GM21526 (cell line): Measurements from ENCODE around the gene IFT57.
"Not testable (repeated sequence)": the region's sequence is repeated elsewhere in the genome, so short reads cannot be mapped to it uniquely, and the experiment has no call there.

Experiments
- ATAC-seq: cut with Tn5 transposase; IDR thresholded peaks from one replicate; pipeline ENCODE4 v1.9.1; 2021; ENCODE audit warnings: moderate library complexity; ENCODE audit not compliant: unreplicated experiment, low FRiP score

Gene IFT57, protein sequence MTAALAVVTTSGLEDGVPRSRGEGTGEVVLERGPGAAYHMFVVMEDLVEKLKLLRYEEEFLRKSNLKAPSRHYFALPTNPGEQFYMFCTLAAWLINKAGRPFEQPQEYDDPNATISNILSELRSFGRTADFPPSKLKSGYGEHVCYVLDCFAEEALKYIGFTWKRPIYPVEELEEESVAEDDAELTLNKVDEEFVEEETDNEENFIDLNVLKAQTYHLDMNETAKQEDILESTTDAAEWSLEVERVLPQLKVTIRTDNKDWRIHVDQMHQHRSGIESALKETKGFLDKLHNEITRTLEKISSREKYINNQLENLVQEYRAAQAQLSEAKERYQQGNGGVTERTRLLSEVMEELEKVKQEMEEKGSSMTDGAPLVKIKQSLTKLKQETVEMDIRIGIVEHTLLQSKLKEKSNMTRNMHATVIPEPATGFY

GRCh38 chr3:108221911-108222852 lies at the start of gene IFT57:
Gene IFT57 (minus strand): TSS chr3:108222424. CDS start chr3:108222322, 102 bp downstream.
- ATAC-seq = peak; percentile 89

GRCh38 chr3:108271626-108272025 lies 49.4 kb upstream of the IFT57 start:
- ATAC-seq = no peak

DNA sequence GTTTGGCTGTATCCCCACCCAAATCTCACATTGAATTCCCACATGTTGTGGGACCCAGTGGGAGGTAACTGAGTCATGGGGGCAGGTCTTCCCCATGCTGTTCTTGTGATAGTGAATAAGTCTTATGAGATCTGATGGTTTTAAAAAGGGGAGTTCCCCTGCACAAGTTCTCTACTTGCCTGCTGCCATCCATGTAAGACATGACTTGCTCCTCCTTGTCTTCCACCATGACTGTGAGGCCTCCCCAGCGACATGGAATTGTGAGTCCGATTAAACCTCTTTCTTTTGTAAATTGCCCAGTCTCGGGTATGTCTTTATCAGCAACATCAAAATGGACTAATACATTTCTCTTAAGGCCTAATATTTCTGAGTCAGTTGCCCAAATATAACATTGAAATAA lies 46.0 kb upstream of the IFT57 start:
- ATAC-seq = not testable (repeated sequence)

GRCh38 chr3:108264534-108265298 lies 42.5 kb upstream of the IFT57 start:
- ATAC-seq = not testable (repeated sequence)

DNA sequence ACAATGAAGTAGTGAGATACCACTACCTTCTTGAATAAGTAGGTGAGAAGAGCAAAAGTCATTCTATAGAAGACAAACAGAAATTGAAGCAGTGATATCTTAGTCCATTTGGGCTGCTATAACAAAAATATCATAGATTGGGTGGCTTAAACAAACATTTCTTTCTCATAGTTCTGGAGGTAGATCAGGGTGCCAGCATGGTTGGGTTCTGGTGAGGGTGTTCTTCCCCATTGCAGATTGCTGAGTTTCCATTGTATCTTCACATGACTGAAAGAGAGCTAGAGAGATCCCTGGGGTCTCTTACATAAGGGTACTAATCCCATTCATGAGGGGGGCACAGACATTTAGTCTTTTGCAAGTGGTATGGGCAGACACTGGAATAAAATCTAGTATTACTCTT lies 32.9 kb upstream of the IFT57 start:
- no peak for ATAC-seq

- ATAC-seq = no peak
Measured at GRCh38 chr3:108251844-108252243, 29.6 kb upstream of the IFT57 start.

DNA sequence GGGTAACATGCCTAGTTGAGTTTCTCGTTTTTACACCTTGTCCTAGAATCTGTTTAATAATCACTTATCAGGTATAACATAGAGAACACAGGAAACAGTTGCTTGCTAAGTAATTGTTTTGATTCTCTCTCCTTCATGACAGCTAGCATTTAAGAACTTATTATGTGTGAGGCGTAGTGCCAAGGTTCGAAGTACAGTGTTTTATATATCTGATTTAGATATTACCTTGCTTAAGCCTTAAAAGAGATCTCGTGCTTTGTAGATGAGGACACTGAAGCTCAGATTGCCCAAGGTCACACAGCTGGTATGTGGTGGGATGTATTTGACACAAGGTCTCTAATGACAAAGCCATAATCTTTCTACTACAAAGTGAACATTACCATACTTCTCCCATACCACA lies 29.0 kb upstream of the IFT57 start:
- ATAC-seq = no peak

- ATAC-seq = no peak
Measured at GRCh38 chr3:108250626-108251025, 28.4 kb upstream of the IFT57 start.

DNA sequence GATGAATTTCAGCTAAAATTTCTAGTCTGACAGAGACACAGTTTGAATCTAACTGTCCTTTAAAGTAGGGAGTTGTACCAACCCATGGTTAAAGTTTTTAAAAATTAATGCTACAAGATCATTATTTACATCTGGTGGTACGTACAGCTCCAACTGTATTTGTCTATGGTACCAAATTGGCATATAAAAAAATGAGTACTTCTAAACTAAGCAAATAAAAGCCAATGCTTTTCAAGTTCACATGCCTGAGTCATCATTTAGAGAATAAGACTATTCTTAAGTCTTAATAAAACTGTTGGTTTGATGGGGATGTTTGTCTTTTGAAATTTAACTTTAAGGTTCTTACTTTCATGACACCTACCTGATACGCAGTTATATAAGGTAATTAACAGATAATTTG lies 21.0 kb upstream of the IFT57 start:
- ATAC-seq = no peak

- ATAC-seq = no peak
Measured at GRCh38 chr3:108242776-108243175, 20.6 kb upstream of the IFT57 start.

DNA sequence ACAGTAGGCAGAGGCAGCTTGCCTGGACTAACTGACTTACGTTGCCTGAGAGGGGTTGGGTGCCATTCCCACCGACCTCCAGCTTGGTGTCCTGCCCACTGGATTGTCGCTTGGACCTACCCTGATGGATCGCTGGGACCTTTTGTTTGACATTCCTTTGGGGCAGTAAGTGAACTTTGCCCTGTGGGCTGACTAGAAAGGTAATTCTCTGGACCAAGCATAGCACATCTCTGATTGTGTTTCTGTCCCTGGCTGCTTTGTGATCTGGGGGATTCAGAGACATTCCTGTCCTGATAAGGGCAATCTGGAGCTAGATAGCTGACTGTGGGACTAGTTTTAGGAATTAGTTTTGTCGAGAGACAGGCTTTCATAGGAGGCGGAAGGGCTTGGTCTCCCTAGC lies 19.5 kb upstream of the IFT57 start:
- no peak for ATAC-seq

GRCh38 chr3:108241146-108241545 lies 18.9 kb upstream of the IFT57 start:
- ATAC-seq = no peak

GRCh38 chr3:108239082-108239481 lies 16.9 kb upstream of the IFT57 start:
- ATAC-seq = no peak

GRCh38 chr3:108235290-108235689 lies 13.1 kb upstream of the IFT57 start:
- no peak for ATAC-seq

- ATAC-seq = no peak
Measured at GRCh38 chr3:108234387-108234957, 12.2 kb upstream of the IFT57 start.

DNA sequence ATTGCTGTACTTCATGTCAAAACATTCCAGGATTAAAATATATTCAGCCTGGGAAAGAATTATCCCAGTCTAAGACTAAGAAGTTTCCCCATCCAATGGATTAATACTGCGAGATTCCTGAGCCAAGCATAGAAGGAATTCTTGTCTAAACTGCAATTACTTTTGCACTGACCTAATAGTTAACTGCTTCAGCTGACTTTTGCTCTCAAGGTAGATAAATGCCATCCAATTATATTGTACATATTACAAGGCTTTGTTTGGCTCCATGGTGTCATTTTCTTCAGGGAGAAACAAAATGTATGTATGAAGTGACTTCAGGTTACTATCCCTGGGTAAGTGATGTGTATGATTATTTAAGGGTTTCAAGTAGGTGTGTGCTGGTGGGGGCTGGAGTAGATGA lies 6.1 kb upstream of the IFT57 start:
- ATAC-seq = no peak

GRCh38 chr3:108227131-108227530 lies 4.9 kb upstream of the IFT57 start:
- no peak for ATAC-seq

DNA sequence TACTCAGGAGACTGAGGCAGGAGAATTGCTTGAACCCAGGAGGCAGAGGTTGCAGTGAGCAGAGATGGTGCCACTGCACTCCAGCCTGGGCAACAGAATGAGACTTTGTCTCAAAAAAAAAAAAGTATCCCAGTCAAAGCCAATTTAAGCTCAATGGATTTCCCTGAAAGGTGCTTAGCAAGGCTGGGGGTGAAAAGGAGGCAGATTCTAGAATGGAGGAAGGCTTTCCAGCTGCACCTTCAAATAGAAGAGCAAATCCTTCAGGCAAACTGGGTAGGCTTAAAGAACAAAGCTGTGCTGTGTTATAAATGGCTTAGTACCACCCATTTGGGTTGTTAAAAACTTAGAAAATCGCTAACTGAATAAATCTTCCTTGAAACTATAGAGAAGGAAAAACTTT lies 3.0 kb upstream of the IFT57 start:
- ATAC-seq = no peak

DNA sequence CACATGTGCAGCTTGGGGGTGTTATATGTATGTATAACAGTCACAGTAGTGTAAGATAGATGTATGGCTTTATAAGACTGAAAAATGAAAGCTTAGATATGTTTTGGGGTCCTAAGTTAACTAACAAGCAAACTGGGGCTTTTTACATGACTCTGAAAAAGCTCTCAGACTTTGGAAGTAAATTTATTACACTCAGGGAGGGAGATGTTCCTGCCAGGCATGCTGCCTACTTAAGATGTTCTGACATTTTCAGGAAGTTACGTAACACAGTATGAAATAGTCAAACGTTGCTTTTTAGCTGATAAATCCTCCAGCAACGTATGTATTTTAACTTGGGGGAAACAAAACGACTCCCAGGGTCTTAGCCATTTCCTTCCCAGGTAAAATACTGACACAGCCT lies 1.7 kb upstream of the IFT57 start:
- no peak for ATAC-seq

DNA sequence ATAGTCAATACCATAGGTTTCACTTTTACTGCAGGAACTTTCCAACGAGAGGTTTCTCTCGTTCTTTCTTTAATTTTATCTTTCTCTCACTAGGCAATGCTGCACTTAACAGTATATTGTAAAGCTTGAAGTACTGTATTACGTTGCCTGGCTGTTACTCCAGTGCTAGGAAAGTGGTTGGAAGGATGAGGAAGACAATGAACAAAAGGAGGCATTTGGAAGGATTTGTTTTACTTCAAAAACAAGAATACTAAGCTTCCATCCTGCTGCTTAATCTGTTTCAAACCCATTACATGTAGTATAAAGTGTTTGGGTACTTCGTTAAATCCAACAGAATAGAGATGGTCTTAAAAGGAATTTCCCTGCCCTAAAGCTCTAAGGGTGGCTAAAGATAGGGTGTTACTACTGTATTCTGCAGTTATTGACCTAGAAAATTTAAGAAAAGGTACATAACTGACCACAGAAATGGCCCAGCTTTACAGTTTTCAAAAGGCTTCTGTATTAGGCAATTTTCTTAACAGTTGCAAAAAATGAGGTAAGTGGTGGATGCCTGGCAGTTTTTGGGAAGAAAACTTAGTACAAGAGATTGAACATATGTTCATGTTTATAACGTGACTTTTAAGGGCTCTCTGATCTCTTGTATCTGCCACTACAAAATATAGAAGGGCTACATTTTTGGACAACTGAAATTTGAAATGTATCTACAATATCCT lies 785 bp upstream of the IFT57 start:
- no peak for ATAC-seq
